ENCODE measurements around the gene PNPLA5.
"Not testable (repeated sequence)": the region's sequence is repeated elsewhere in the genome, so short reads cannot be mapped to it uniquely, and the experiment has no call there.

PNPLA5 gene

GRCh38 chr22:43881091-43882061, 10.4 kb downstream of the PNPLA5 start:
- no peak for DNase-seq

- no peak for DNase-seq
Observed at GRCh38 chr22:43880541-43880991, 11.2 kb downstream of the PNPLA5 start.

DNA sequence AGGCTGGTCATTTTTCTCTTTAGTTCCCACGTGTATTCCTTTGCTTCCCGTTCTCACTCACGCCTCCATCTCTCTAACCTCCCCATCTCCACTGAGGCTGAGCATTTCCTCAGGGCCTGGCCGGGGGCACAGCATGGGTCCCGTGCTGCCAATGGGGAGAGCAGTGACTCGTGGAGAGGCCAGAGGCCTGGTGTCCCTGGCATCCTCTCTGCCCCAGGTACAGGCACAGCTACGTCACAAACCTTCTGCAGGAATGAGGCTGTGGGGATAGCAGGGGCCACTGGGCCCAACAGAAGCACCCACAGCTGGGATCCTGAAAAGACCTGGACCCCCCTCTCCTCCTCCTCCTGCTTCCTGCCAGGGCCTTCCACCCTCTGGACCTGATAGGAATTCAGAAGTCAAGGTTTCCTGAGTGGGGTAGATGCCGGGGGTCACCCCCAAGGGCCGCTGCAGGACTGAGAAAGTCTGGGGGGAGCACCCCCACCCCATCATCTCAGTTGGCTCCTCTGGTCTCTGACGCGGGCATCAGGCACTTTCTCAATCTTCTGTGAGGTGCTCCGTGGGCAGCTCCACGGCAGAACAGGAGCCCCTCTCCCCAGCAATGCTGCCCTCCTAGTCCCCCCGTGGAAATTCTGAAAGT, 11.8 kb downstream of the PNPLA5 start:
- DNase-seq = no peak

- DNase-seq = no peak
Observed at GRCh38 chr22:43878831-43879550, 12.8 kb downstream of the PNPLA5 start.

DNA sequence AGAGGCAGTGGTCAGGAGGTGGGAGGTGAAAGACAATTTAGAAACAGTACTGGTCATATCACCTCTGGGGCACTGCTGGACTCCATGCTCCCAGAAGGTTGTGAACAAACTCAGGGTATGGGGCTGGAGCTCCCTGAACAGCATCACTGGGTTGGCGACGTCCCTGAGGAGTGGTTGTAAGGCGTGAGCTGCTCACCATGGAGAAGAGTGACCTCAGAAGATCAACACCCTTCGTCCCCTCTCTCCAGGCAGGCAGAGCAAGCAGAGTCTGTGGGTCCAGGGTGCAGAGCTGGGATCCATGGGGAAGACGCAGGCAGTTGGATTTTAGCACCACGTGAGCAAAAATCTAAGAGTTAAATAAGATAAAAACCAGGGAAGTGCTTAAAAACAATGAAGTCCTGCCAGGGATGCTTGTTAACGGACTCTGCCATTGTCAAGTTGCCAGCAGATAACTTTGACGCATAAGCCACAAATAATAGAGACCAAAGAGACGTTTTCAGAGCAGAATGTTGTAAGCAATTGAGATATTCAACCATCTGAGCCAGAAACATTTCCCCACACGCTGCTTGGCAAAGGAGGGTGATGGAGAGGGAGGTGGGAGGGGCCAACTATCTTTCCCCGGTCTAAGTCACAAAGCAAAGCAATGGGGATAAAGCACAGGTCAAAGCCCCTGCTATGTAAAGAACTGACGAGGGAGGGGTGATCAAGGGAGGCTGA, 13.6 kb downstream of the PNPLA5 start:
- DNase-seq = no peak

DNA sequence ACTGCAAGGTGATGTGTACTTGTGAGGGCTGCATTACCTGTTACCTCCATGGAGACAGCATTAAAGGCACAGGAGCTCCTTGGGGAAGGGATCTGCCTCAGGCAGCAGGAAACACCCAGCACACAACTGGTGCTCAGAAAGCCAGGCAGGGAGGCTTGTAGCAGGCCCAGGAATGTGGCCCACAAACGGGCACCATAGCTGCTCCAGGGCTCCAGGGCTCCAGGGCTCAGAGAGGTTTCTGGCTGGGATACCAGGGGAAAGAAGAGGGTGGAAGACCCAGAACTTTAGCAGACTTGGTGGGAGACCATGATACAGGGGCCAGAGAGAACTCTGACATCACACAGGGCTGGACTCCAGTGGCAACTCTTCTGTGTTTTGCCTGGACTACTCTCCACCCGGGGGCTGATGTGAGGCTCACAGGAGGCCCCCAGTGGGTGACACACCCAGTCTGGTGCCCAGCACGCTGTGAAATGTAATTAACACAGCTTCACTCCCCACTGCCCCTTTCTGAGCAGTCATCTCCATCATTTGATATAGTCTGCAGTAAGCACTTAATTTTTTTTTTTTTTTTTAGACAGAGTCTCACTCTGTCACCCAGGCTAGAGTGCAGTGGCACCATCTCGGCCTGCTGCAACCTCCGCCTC, 14.8 kb downstream of the PNPLA5 start:
- no peak for DNase-seq

GRCh38 chr22:43869799-43870198, 22.0 kb downstream of the PNPLA5 start:
- DNase-seq = no peak

DNA sequence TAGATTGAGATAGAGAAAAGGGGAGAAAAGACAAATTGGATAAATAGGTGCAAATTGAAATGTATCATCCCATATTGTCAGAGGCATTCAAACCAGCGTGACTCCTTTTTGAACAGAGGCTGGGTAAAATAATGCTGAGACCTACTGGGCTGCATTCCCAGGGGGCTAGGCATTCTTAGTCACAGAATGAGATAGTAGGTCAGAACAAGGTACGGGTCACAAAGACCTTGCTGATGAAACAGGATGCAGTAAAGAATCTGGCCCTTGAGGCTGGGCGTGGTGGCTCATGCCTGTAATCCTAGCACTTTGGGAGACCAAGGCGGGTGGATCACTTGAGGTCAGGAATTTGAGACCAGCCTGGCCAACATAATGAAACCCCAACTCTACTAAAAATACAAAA, 22.8 kb downstream of the PNPLA5 start:
- DNase-seq = not testable (repeated sequence)

GRCh38 chr22:43867839-43868635, 23.8 kb downstream of the PNPLA5 start:
- DNase-seq = peak in 5 of 58 donors; percentile 11 to 46 (median 19)

DNA sequence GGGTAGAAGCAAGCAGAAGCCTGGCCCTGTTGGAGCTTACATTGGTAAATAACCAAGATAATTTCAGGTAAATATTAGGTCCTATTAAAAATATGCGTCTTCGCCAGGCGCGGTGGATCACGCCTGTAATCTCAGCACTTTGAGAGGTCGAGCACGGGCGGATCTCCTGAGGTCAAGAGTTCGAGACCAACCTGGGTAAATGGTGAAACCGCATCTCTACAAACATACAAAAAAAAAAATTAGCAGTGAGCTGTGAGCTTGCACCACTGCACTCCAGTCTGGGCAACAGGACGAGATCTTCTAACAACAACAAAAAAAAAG, 29.0 kb downstream of the PNPLA5 start:
- no peak for DNase-seq

DNA sequence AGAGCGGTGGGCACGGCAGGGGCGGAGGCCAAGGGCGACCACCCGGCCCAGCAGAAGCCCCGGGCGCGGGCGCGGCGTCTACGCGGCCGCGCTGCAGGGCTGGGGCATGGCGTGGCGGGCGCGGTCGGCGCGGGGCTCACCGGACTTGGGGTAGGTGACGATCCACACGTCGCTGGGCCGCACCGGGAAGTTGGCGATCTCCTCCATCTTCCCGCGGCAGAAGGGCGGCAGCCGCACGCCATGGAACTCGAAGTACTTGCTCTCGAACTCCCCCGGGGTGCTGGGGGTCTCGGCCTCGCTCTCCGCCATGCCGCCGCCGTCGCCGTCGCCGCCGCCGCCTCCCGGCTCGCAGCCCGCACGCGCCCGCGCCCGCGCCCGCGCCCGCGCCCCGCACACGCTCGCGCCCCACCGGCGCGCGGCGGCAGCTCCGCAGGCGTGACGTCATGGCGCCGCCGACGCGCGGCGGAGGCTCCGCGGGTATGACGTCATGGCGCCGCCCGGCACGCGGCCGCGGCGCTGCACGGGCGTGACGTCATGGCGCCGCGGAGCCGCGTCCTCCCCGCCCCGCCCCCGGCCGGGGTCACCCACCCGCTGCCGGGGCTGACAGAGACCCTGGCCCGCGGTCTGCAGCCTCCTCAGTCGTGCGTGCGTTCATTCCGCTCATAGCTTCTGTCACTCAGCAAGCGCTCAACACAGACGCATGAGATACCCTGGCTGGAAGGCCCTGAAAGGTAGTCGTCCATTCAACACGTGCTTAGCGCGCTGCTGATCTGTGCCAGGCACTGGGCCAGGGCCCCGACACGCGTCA, 29.5 kb downstream of the PNPLA5 start, which contains the start of gene SULT4A1:
TSS of gene SULT4A1 (minus strand) at position 440 of the 808 bp plus-strand sequence. CDS start at position 309, 131 bp downstream.
- peak in 5 of 58 donors; percentile 8 to 54 (median 22) for DNase-seq

- DNase-seq = peak in 8 of 58 donors; percentile 12 to 62 (median 24)
Observed at GRCh38 chr22:43861529-43861928, 30.3 kb downstream of the PNPLA5 start.

- no peak for DNase-seq
Observed at GRCh38 chr22:43860831-43861230, 31.0 kb downstream of the PNPLA5 start.

DNA sequence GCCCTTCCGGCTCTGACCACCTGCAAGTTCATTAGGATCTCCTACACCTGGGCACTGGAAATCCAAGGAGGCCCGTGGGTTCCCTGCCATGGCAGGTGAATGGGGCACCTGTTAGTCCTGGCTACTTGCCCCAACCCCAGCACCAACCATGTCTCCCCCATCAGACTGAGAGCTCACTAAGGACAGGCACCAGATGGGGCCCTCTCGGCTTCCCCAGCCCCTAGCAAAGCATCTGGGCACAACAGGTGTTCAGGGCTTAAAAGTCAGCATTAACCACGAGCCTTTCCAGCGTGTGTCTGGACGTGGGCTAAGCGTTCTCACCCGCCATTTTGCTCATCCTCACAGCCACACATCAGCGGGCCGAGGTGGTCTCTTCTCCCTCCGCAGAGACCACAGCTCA, 31.7 kb downstream of the PNPLA5 start:
- DNase-seq = no peak

GRCh38 chr22:43859621-43860020, 32.2 kb downstream of the PNPLA5 start:
- DNase-seq = no peak

DNA sequence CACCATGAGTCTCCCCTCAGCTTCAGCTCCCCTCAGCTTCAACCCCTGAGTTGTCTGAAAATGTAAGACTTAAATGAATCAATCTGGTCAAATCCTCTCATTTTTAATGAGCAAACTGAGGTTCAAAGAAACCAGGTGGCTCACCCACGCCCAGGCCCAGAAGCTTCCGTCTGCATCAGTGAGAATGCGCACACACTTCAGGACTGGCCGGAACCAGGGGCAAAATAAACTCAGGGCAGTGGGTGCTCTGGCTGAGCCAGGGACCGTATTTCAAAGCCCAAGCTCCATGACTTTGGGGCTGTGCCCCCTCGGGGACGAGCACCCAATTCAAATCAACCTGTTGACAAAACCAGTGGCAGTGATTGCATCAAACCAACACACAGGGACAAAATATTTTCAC, 32.6 kb downstream of the PNPLA5 start:
- DNase-seq = no peak

DNA sequence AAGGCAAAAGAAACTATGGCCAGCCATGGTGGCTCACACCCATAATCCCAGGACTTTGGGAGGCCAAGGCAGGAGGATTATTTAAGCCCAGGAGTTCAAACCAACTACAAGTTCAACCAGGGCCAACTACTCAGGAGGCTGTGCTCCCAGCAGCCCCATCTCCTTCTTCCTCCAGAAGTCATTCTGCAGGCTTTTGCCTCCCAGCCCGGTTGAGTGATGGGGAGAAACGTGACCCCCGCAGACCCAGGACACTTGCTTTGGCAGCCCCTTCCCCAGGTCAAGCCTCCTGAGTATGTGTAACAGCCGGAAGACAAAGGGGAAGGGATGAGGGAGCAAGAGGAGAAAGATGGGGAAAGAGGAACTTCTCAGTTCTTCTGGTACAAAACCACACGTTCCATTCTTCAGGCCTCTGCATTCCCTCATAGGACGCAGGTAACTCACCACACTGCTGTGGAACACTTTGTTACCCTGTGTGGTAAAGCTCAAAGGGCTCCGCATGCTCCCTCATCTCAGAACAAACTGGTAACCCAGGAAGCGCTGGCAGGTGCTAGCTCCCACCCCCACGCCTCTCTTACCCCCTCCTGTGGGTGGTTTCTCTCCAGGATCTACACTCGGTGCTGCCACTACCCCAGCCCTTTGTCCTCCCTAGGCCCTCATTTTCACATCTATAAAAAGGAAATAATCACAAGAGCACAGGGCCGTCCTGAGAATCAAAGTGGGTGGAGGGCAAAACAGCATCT, 33.5 kb downstream of the PNPLA5 start:
- DNase-seq = no peak

DNA sequence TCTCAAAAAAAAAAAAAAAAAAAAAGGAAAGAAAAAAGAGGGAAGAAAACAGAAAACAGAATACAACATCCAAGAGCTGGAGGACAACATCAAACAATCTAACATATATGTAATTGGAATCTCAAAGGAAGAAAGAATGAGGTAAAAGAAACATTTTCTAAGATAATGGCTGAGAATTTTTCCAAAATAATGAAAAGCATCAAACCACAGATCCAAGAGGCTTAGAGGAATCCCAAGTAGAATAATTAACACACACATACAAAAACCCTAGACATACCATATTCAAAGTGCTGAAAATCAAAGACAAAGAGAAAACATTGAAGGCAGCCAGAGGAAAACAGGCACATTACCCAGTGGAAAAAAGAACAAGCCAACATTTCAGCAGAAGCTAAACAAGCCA, 34.4 kb downstream of the PNPLA5 start:
- no peak for DNase-seq

Measured in anterior cingulate cortex (tissue), 58 donors.